SIG-M5 (cell line): ENCODE results near the gene NSD2.
A peak's percentile ranks its signal among the peaks of the same experiment; 100 is the strongest.

ENCODE experiments used
- DNase-seq: peaks from one replicate; lab custom pipeline; 2025; lab: John Stamatoyannopoulos, UW

The NSD2 gene

DNA sequence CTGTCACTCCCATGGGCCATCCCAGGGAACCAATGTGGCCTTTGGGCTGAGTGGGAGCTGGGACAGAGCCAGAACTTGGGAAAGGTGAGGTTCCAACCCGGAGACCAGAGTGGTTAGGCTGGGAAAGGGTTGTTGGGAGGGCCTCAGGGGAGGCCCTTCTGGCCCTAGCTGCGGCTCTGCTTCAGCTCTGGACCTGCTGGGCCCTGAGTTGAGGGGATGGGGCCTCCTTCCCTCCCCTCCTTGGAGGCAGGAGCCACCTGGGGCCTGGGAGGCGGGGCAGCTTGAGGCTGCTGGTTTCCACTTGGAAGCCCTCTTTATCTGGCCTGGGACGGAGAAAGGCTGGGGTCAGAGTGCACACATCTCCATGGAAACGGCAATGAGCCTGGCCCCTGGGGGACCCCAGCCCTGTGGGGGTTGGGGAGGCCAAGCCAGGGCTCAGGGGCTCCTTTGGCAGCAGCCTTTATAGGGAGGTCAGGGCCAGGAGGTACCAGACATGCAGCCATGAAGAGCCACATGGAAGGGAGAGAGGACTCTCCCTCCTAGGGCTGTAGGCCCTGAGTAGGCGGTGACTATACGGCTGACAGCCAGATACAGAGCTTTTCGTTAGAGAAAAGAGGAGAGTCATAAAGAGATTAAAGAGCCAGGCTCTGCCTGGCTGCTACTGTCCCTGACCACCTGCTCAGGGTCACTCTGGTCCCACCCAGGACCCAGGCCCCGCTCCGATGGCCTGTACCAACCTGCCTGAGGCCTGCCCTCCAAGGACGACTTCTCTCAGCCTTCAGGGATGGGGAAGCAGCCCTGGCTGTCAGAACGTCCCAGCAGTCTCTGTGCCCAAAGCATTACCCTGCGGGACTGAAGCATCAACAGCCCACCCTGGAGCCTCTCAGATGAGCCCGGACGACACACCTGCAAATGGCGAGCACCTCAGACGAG lies 6.9 kb upstream of the NSD2 start:
- DNase-seq = no peak

GRCh38 chr4:1866189-1866661 lies 5.0 kb upstream of the NSD2 start:
- DNase-seq = no peak

DNA sequence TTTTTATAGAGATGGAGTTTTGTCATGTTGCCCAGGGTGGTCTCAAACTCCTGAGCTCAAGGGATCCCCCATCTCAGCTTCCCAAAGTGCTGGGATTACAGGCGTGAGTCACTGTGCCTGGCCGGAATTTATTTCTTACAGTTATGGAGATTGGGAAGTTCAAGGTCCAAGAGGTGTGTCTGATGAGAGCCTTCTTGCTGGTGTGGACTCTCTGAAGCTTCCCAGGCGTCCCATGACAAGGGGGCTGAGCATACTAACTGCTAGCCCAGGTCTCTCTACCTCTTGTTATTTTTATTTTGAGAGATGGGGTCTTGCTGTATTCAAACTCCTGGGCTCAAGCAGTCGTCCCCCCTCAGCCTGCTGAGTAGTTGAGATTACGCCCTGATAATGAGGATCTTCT lies 2.9 kb upstream of the NSD2 start:
- no peak for DNase-seq

- no peak for DNase-seq
Measured at GRCh38 chr4:1868912-1869311, 2.3 kb upstream of the NSD2 start.

DNA sequence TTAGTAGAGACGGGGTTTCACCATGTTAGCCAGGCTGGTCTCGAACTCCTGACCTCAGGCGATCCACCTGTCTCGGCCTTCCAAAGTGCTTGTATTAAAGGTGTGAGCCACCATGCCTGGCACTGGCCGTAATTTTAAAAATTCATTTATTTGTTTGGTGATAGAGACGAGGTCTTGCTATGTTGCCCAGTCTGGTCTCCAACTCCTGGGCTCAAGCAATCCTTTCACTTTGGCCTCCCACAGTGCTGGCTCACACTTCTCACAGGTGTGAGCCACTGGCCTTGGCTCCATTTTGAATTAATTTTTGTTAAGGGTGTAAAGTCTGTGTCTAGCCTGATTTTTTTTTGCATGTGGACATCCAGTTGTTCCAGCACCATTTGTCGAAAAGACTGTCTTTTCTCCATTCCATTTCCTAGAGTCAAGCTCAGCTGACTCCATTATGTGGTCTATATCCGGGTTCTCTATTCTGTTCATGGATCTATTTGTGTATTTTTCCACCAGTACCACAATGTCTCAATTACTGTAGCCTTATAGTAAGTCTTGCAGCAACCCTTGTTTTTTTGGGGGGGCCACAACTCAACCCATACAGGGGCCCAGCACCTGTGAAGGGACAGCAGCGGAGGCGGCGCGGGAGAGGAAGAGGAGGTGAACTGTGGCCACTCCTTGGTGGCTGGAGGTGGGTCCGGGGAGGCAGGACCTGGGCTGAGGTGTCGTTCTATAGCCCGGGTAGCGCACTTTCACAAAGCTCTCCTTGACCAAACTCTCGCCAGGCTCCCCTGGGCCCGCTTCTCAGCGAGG lies 1.5 kb upstream of the NSD2 start:
- no peak for DNase-seq

DNA sequence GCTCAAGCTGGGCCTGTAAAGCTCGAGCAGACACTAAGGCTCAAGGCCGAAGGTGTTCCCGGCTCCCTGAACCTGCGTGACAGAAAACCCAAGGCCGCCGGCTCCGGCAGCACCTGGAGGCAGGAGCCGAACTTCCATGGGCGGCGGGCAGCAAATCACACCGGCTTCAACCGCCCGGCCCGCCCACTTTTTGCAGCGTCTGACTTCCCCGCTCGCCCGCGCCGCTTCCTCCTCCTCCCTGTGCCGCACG lies 940 bp upstream of the NSD2 start:
- DNase-seq = no peak

DNA sequence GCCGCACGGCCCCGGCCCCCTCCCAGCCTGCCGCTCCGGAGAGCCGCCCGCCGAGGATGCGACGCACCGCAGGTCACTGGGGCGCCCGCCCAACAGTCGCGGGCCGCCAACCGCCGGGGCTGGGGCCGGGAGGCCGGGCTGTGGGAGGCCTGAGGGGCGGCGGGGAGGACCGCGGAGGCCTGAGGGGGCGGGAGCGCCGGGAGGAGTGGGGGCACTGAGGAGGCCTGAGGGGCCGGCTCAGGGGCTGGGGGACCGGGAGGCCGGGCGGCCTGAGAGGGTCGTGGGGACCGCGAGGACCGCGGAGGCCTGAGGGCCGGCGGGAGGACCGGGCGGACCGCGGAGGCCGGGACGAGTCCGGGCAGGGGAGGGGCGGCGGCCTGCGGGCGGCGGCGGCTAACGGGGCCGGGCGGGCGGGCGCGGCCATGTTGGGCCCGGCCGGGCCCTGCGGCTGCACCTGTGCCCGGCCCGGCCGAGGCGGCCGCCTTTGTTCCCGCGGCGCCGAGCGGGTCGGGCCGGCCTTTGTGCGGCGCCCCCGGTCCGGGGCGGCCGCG lies 353 bp downstream of the NSD2 start:
- DNase-seq = no peak

- no peak for DNase-seq
Measured at GRCh38 chr4:1872870-1873269, 1.7 kb downstream of the NSD2 start.

GRCh38 chr4:1873291-1873690 lies 2.1 kb downstream of the NSD2 start:
- no peak for DNase-seq

DNA sequence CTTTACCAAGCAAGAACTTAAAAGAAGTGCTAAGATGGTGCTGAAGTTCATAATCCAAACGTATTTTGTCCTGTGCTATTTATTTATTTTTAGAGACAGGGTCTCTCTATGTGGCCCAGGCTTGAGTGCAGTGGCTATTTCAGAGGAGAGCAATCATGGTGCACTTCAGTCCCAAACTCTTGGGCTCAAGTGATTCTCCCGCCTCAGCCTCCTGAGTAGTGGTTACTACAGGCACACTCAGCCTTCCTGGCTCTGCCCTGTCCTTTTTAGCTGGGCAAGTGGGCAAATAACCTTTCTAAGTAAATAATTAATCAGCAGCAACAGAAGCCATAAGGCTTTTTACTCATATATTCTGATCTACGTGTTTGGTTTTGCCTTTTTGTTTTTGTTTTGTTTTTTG lies 2.6 kb downstream of the NSD2 start:
- DNase-seq = no peak

- DNase-seq = no peak
Measured at GRCh38 chr4:1874201-1874600, 3.0 kb downstream of the NSD2 start.

- DNase-seq = peak; percentile 25
Measured at GRCh38 chr4:1879485-1879884, 8.3 kb downstream of the NSD2 start.

- DNase-seq = no peak
Measured at GRCh38 chr4:1880332-1880731, 9.1 kb downstream of the NSD2 start.

- DNase-seq = no peak
Measured at GRCh38 chr4:1882850-1883271, 11.7 kb downstream of the NSD2 start.

- no peak for DNase-seq
Measured at GRCh38 chr4:1883583-1883982, 12.4 kb downstream of the NSD2 start.

- DNase-seq = no peak
Measured at GRCh38 chr4:1885414-1885813, 14.2 kb downstream of the NSD2 start.

GRCh38 chr4:1887052-1887451 lies 15.9 kb downstream of the NSD2 start:
- no peak for DNase-seq

DNA sequence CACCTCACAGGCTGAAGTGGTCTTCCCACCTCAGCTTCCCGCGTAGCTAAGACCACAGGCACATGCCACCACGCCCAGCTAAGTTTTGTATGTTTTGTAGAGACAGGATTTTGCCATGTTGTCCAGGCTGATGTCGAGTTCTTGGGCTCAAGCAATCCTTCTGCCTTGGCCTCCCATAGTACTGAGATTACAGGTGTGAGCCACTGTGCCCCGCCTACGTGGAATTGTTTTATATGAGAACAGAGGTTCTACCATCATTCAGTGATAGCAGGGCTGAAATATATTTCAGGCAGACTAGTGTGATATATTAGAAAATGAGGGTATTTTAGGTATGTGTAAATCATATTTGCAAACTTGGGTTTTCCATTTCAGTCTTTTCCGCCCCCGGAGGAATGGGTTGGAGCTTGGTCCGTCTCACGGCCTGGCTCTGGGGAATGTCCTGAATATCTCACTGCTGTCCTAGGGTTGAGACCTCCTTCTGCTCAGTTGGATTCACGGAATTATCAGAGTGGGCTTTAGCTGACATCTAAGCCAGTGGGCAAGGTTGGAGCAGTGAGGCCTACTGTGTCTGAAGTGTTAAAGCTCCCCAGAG lies 19.9 kb downstream of the NSD2 start:
- no peak for DNase-seq

DNA sequence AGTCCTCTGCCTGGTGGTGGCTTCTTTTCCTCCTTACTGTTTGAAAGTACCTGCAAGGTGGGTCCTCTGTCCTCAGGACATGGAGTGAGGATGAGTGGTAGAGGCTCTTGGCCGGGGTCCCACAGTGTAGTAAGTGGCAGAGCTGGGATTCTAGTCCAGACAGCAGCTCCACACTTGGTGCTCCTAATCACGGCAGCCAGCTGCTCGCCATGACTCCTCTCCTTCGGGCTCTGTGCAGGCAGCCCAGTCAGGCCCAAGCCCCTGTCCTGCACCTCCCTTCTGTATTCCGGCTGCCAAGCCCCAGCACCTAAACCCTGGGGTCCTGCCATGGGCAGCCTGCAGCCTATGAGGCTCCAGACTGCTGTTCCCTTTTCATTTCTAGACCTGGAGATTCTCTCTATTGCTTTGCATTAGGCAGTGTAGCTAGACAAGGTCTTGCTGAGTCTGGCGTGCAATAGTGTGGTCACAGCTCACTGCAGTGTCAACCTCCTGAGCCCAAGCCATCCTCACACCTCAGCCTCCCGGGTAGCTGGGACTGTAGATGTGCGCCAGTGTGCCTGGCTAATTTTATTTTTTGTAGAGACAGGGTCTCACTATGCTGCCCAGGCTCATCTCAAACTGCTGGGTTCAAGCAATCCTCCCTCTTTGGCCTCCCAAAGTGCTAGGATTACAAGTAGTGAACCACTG lies 24.9 kb downstream of the NSD2 start:
- DNase-seq = no peak

- DNase-seq = no peak
Measured at GRCh38 chr4:1896658-1896991, 25.4 kb downstream of the NSD2 start.

DNA sequence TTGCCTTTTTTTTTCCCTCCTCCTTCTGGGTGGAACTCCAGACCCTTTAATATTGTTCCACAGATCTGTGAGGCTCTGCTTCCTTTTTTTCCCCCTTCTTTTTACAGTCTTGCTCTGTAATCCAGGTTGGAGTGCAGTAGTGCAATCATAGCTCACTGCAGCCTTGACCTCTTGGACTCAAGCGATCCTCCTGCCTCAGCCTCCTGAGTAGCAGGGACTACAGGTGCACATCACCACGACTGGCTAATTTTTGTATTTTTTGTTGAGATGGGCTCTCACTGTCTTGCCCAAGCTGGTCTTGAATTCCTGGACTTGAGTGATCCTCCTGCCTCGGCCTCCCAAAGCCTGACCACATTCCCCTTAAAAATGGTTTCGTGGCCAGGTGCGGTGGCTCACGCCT lies 26.8 kb downstream of the NSD2 start:
- no peak for DNase-seq

GRCh38 chr4:1898681-1899080 lies 27.5 kb downstream of the NSD2 start:
- no peak for DNase-seq
